ENCODE measurements around the gene NALCN.
A peak's percentile ranks its signal among the peaks of the same experiment; 100 is the strongest.

Gene NALCN

GRCh38 chr13:101271681-101272245 lies 144.5 kb downstream of the NALCN start:
- DNase-seq, result no peak

- DNase-seq, result no peak
Observed at GRCh38 chr13:101267656-101268055, 148.7 kb downstream of the NALCN start.

GRCh38 chr13:101265934-101266333 lies 150.4 kb downstream of the NALCN start:
- DNase-seq, result no peak

GRCh38 chr13:101264931-101265330 lies 151.4 kb downstream of the NALCN start:
- DNase-seq, result no peak

GRCh38 chr13:101262306-101262705 lies 154.0 kb downstream of the NALCN start:
- no peak for DNase-seq

- DNase-seq, result no peak
Observed at GRCh38 chr13:101258509-101258908, 157.8 kb downstream of the NALCN start.

- DNase-seq, result peak; percentile 89
Observed at GRCh38 chr13:101258071-101258470, 158.2 kb downstream of the NALCN start.

GRCh38 chr13:101248739-101249514 lies 167.4 kb downstream of the NALCN start:
- DNase-seq, result no peak

- DNase-seq, result no peak
Observed at GRCh38 chr13:101242720-101243119, 173.6 kb downstream of the NALCN start.

GRCh38 chr13:101238555-101238954 lies 177.8 kb downstream of the NALCN start:
- no peak for DNase-seq

GRCh38 chr13:101231751-101232428 lies 184.4 kb downstream of the NALCN start:
- no peak for DNase-seq

GRCh38 chr13:101230271-101230890 lies 185.9 kb downstream of the NALCN start:
- DNase-seq, result no peak

- DNase-seq, result no peak
Observed at GRCh38 chr13:101219609-101220265, 196.6 kb downstream of the NALCN start.

- no peak for DNase-seq
Observed at GRCh38 chr13:101218484-101218883, 197.8 kb downstream of the NALCN start.

- no peak for DNase-seq
Observed at GRCh38 chr13:101217086-101217485, 199.2 kb downstream of the NALCN start.

GRCh38 chr13:101211261-101211660 lies 205.0 kb downstream of the NALCN start:
- no peak for DNase-seq

GRCh38 chr13:101210774-101211173 lies 205.5 kb downstream of the NALCN start:
- no peak for DNase-seq

- DNase-seq, result no peak
Observed at GRCh38 chr13:101209206-101209893, 207.0 kb downstream of the NALCN start.

- no peak for DNase-seq
Observed at GRCh38 chr13:101205408-101205807, 210.9 kb downstream of the NALCN start.

- DNase-seq, result no peak
Observed at GRCh38 chr13:101204270-101205020, 211.9 kb downstream of the NALCN start.

- DNase-seq, result no peak
Observed at GRCh38 chr13:101202590-101202989, 213.7 kb downstream of the NALCN start.

GRCh38 chr13:101190976-101191375 lies 225.3 kb downstream of the NALCN start:
- DNase-seq, result no peak

Measured in Kasumi-1 (cell line).